Choroid plexus epithelial cell (primary cell): ENCODE measurements around the gene IL13RA2.

Experiments
- DNase-seq: peaks from one replicate; pipeline ENCODE4 v3.0.0-alpha.2; 2010; ENCODE audit warnings: low read depth
- H3K4me3 ChIP-seq: 2 replicates; pipeline ENCODE4 v1.5.1; 2011; ENCODE audit warnings: low read depth, mild to moderate bottlenecking, control low read depth, low read length, moderate library complexity
- CTCF ChIP-seq: conservative IDR thresholded peaks from 2 replicates; pipeline ENCODE4 v1.5.1; 2011; ENCODE audit warnings: low read depth, mild to moderate bottlenecking, control low read depth, inconsistent platforms, low read length, moderate library complexity

Gene IL13RA2

GRCh38 chrX:115017455-115017854 lies at the start of gene IL13RA2:
Gene IL13RA2 (minus strand): TSS chrX:115017616. CDS start chrX:115017269, 347 bp downstream.
- no peak within 1 kb of the TSS for H3K4me3 ChIP-seq
- DNase-seq = peak; percentile 27
- TF ChIP-seq CTCF = no peak

- no peak for DNase-seq
- no peak overlapping the region for H3K4me3 ChIP-seq
- no peak for TF ChIP-seq CTCF
These were observed 47.9 kb upstream of the IL13RA2 start for GRCh38 chrX:115065304-115065703.

GRCh38 chrX:115060013-115060412 lies 42.6 kb upstream of the IL13RA2 start:
- no peak for TF ChIP-seq CTCF

GRCh38 chrX:115058276-115058675 lies 40.9 kb upstream of the IL13RA2 start:
- no peak overlapping the region for H3K4me3 ChIP-seq
- DNase-seq = peak; percentile 88
- TF ChIP-seq CTCF = no peak

More at GRCh38 chrX:115060013-115060412, 42.6 kb upstream of the IL13RA2 start:
- no peak overlapping the region for H3K4me3 ChIP-seq
- no peak for DNase-seq

GRCh38 chrX:115054876-115055275 lies 37.5 kb upstream of the IL13RA2 start:
- no peak for TF ChIP-seq CTCF
- no peak overlapping the region for H3K4me3 ChIP-seq
- no peak for DNase-seq

- H3K4me3 ChIP-seq = no peak overlapping the region
- DNase-seq = no peak
- no peak for TF ChIP-seq CTCF
These were observed 35.8 kb upstream of the IL13RA2 start for GRCh38 chrX:115053223-115053622.

GRCh38 chrX:115047715-115048114 lies 30.3 kb upstream of the IL13RA2 start:
- TF ChIP-seq CTCF = no peak
- DNase-seq = peak; percentile 41
- no peak overlapping the region for H3K4me3 ChIP-seq
